Activated CD8-positive, alpha-beta memory T cell treated with anti-CD3 and anti-CD28 coated beads, Interleukin-2, amount 50 U/mL, for 24 hours (primary cell): ENCODE results near the gene PACRG.
"Not testable (repeated sequence)": the region's sequence is repeated elsewhere in the genome, so short reads cannot be mapped to it uniquely, and the experiment has no call there.

Experiments used
- DNase-seq: peaks from one replicate; pipeline ENCODE4 v3.0.0-alpha.2; 2020; ENCODE audit errors: extremely low read depth

The PACRG gene

GRCh38 chr6:163313981-163314380, 586.2 kb downstream of the PACRG start:
- DNase-seq: no peak

- no peak for DNase-seq
Observed at GRCh38 chr6:163314791-163315470, 587.2 kb downstream of the PACRG start.

GRCh38 chr6:163316866-163317495, 589.2 kb downstream of the PACRG start:
- not testable (repeated sequence) for DNase-seq

- no peak for DNase-seq
Observed at GRCh38 chr6:163318071-163318786, 590.5 kb downstream of the PACRG start.

- DNase-seq: no peak
Observed at GRCh38 chr6:163319609-163320366, 592.0 kb downstream of the PACRG start.

GRCh38 chr6:163320402-163320801, 592.6 kb downstream of the PACRG start:
- DNase-seq: no peak

- DNase-seq: no peak
Observed at GRCh38 chr6:163320804-163321203, 593.0 kb downstream of the PACRG start.

- DNase-seq: no peak
Observed at GRCh38 chr6:163321717-163322116, 593.9 kb downstream of the PACRG start.

GRCh38 chr6:163323274-163323673, 595.5 kb downstream of the PACRG start:
- DNase-seq: no peak

- no peak for DNase-seq
Observed at GRCh38 chr6:163323705-163324104, 595.9 kb downstream of the PACRG start.

GRCh38 chr6:163324326-163324687, 596.5 kb downstream of the PACRG start:
- no peak for DNase-seq

GRCh38 chr6:163324688-163325389, 597.1 kb downstream of the PACRG start:
- no peak for DNase-seq

- DNase-seq: no peak
Observed at GRCh38 chr6:163325390-163325784, 597.6 kb downstream of the PACRG start.

- no peak for DNase-seq
Observed at GRCh38 chr6:163327165-163327880, 599.5 kb downstream of the PACRG start.

- DNase-seq: no peak
Observed at GRCh38 chr6:163327921-163328320, 600.1 kb downstream of the PACRG start.

- no peak for DNase-seq
Observed at GRCh38 chr6:163328411-163328810, 600.6 kb downstream of the PACRG start.

- no peak for DNase-seq
Observed at GRCh38 chr6:163329991-163330390, 602.2 kb downstream of the PACRG start.

- no peak for DNase-seq
Observed at GRCh38 chr6:163331245-163331644, 603.5 kb downstream of the PACRG start.

- DNase-seq: no peak
Observed at GRCh38 chr6:163332575-163332974, 604.8 kb downstream of the PACRG start.

GRCh38 chr6:163333038-163333437, 605.3 kb downstream of the PACRG start:
- DNase-seq: no peak
